GM19324 (cell line): Measurements from ENCODE around the gene FARP2.
"Not testable (repeated sequence)": the region's sequence is repeated elsewhere in the genome, so short reads cannot be mapped to it uniquely, and the experiment has no call there.

Experiments used
- ATAC-seq: cut with Tn5 transposase; IDR thresholded peaks from one replicate; pipeline ENCODE4 v1.9.1; 2021; ENCODE audit warnings: mild to moderate bottlenecking, moderate library complexity; ENCODE audit not compliant: unreplicated experiment, low FRiP score

Gene FARP2

DNA sequence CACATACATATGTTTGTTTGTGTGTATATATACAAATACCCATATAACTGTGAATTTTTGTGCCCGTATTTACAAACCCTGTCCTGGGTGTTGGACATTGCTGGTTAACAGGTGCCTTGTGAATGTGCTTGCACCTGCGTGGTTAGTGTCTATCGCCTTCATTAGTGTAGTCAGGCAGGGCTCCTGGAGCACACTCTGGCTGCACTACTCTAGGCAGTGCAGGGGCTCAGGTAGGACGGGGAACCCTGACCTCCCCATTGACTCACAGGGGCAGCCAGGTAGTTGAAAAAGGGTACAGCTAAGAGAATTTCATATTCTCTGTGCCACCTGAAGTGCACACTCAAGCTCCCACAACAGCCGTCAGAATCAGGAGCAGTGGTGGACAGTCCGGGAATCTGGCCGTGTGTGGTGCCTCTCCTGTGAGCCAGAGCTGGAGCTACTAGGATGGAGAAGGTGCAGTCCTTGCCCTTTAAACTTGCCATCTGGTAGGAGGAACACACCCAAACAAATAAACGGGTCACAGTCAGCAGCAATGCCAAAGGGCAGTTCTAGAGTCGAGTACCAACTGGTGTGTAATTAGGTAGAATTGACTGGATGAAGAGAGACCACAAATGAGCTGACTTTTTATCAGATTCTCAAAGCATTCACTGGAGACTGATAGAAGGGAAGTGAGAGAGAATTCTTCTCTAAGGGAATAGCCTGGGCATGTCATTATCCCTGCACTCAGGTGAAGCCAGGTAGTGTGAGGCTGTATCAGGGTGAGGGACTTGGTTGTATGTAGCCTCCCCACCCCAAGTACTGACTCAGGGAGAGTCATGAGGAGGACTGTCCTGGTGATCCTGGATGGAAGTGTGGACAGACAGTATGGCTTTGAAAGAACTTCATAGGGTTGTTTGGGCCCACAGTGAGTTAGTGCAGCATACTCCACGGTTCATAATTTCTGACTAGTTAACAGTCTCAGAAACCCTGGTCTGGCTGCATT, 44.1 kb downstream of the FARP2 start:
- no peak for ATAC-seq

DNA sequence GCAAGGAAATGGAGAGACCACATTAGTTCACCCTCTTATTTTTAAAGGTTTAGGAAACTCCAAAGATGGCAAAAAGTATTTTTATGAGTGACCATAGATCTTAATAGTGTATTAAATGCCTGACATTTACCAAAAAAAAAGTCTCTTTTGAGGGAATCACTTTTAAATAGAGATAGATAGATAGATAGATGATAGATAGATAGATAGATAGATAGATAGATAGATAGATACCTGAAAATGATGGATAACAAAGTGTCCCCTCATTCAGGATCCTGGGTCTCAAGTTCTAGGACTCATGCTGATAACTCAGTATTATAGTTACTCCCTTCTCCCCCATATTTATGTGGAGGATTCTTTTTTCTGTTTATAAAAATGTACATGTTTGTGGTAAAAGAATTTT, 52.8 kb downstream of the FARP2 start:
- ATAC-seq, result no peak

DNA sequence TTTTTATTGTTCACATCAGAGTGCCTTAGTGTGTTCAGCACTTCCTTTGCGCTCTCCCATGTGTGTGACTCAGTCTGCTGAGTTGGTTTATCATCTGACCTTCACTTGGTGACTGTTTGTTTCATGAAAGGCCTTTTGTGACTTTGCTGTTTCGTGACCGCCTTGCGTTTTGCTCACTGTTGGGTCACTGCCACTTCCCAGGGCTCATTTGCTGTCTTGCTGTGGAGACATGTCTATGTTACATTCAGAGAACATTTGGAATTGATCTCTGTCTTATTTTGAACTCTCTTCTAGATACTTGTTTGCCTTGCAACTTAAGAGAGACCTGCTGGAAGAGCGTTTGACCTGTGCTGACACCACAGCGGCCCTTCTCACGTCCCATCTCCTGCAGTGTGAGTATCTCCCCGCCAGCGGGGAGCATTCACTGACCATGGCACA, 54.7 kb downstream of the FARP2 start:
- no peak for ATAC-seq

- no peak for ATAC-seq
Observed at GRCh38 chr2:241412144-241412543, 56.1 kb downstream of the FARP2 start.

DNA sequence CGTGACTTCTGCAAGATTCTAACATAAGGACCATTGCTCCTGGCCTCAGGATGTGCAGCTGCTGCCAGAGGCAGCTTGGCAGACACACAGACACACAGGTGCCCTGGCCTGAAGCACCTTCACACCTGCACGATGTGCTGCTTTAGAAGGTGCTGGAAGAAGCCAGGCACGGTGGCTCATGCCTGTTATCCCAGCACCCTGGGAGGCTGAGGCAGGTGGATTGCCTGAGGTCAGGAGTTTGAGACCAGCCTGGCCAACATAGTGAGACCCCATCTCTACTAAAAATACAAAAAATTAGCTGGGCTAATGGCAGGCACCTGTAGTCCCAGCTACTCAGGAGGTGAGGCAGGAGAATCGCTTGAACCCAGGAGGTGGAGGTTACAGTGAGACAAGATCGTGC, 57.4 kb downstream of the FARP2 start:
- not testable (repeated sequence) for ATAC-seq

DNA sequence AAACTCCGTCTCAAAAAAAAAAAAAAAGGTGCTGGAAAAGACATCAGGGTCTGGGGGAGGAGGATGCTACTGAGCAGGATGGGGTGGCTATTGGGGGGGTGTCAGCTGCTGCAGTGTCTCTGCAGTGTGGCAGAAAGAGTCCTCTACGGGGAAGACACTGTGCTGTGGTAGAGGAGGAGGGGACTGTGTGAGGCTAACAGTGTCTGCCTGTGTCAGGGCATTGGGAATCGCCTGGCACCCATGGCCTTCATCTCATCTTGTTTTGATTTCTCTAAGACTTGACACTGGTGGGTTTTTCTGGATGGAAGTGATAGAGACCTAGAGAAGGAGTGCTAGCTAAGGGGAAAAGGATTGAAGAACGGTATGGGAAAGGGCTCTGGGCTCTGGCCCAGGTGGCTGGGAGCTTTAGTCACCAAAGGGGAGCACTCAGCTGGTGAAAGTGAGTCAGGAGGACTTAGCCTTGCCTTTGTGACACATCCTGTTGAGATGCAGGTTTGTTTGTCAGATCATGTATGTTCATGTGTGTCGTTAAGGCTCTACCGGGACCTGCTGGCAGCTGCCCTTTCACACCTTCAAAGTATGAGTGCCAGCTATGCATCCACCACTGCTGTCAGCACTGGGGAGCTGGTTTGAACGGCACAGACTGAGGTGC, 58.0 kb downstream of the FARP2 start:
- ATAC-seq, result no peak

GRCh38 chr2:241415196-241415595, 59.1 kb downstream of the FARP2 start:
- no peak for ATAC-seq

DNA sequence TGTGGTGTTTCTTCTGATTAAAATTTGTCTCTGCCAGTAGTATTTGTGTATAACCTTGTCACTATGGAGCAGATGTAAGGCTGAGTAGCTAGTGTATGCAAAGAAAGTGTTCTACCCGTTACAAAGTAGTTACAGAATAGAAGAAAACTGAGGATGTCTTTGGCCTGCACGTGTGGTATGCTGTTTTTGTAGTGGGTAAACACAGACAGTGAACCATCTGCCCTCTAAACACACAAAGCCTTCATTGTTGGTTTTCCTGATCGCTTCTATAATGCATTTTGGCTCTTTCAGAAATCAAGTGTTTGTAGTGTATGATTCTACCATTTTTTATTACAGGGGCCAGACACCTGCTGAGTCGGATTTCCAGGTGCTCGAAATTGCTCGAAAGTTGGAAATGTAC, 61.5 kb downstream of the FARP2 start:
- no peak for ATAC-seq

GRCh38 chr2:241421330-241421729, 65.2 kb downstream of the FARP2 start:
- no peak for ATAC-seq

- ATAC-seq, result not testable (repeated sequence)
Observed at GRCh38 chr2:241421942-241422341, 65.9 kb downstream of the FARP2 start.

DNA sequence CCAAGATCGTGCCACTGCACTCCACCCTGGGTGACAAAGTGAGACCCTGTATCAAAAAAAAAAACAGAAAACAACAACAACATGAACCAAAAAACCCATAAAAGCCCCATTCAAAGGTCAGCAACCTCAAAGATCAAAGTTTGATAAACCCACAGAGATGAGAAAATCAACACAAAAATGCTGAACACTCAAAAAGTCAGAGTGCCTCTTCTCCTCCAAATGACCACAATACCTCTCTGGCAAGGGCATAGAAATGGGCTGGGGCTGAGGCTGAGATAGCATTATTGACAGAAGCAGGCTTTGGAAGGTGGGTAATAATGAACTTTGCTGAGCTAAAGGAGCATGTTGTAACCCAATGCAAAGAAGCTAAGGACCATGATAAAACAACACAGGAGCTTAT, 66.3 kb downstream of the FARP2 start:
- ATAC-seq, result no peak

GRCh38 chr2:241423489-241423888, 67.4 kb downstream of the FARP2 start:
- not testable (repeated sequence) for ATAC-seq

GRCh38 chr2:241425368-241425767, 69.3 kb downstream of the FARP2 start:
- no peak for ATAC-seq

DNA sequence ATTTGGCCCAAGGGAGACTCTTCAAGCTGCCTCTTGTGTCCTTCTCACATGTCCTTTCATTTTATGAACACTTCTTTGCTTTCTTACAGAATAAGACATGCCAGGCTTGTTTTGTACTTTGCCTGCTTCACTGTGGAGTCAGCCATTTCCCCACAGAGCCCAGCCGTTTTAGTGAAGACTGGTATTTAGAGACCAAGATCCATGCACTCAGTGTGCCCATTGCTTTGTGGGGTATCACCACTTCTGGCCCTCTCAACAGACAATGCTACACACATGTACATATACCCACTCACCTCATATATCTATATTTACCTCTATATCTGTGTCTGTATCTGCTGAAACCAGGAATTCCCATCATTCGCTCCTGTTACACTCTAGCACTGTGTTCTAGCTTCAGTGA, 74.1 kb downstream of the FARP2 start:
- no peak for ATAC-seq

- ATAC-seq, result no peak
Observed at GRCh38 chr2:241432824-241433448, 76.9 kb downstream of the FARP2 start.

GRCh38 chr2:241437179-241437578, 81.1 kb downstream of the FARP2 start:
- no peak for ATAC-seq

DNA sequence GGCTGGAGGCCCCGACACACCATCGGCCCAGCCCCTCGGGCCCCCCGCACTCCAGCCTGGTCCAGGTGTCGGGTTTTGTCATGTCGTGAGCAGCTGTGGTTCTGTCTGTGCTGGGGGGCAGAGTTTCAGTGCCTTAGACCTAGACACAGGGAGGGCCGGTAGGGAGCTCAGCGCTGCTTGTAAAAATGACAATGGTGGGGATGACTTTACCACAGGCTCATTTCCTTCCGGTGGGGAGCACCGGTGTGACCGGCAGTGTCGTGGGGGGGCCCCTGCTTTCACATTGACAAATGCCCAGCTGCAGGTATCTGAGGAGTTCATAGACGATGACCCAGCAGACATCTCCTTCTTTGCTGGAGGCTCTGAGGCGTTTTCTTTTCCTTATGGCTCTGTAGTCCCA, 85.4 kb downstream of the FARP2 start:
- no peak for ATAC-seq

GRCh38 chr2:241443486-241444223, 87.6 kb downstream of the FARP2 start:
- ATAC-seq, result peak; percentile 61

- ATAC-seq, result no peak
Observed at GRCh38 chr2:241445426-241445825, 89.3 kb downstream of the FARP2 start.

DNA sequence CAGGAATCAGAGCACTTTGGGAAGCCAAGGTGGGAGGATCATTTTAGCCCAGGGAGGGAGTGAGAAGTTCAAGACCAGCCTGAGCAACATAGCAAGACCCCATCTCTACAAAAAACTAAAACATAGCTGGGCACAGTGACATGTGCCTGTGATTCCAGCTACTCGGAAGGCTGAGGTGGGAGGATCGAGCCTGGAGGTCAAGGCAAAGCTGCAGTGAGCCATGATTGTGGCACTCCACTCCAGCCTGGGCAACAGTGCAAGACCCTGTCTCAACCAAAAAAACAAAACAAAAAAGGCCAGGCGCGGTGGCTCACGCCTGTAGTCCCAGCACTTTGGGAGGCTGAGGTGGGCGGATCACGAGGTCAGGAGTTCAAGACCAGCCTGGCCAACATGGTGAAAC, 94.0 kb downstream of the FARP2 start:
- not testable (repeated sequence) for ATAC-seq
